Erythroblast (primary cell): ENCODE measurements around the gene CASZ1.

Experiments
- GATA1 ChIP-seq: IDR thresholded peaks from 2 replicates; pipeline ENCODE4 v1.6.1; 2011; ENCODE audit warnings: low read depth, mild to moderate bottlenecking, control low read depth, low read length, moderate library complexity
- POLR2A ChIP-seq: IDR thresholded peaks from 2 replicates; pipeline ENCODE4 v1.6.1; 2011; ENCODE audit warnings: mild to moderate bottlenecking, low read length

DNA sequence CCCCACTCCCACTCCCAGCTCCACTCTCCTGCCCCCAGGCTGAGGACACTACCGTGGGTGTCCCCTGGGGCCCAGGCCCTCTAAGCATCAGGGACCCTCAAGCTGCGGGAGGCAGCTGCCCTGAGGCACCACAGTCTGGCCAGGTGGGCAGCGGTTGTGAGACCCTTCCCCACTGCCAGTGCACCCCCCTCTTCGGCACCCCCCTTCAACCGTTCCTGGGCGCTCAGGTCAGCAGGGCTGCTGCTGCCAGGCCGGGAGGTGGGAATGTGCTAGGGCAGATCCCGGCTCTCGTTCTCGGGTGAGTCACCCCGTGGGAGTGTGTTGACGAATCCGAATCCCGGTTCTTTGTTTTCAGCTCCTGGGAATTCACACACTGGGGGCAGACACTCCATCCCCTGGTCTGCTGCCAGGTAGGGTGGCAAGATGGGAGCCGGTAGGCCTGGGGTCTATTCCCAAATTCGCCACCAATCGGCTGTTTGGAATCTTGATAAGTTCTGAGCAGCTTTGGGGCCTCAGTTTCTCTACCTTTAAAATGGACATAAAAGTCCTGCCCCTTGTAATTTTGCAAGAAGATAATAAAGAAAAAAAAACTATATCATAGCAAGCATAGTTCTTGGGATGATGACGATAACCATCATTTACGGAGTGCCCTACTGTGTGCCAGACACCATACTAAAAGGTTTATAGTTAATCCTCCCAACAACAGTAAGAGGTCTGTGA lies 28.5 kb upstream of the CASZ1 start:
- TF ChIP-seq POLR2A = no peak
- TF ChIP-seq GATA1 = no peak
